Gastroesophageal sphincter (tissue), 3 donors: ENCODE data around the gene MBOAT2.

Experiments used
- POLR2A ChIP-seq, 2 donors: fragments of 450-650 bp; IDR thresholded peaks; one replicate each; pipeline ENCODE4 v1.6.1; 2017; ENCODE audit warnings: antibody characterized with exemption in 2 of 2, mild to moderate bottlenecking in 2 of 2, moderate library complexity in 1 of 2
- TF ChIP-seq, protein P1 (sequence below), 4 experiments: fragments of 200-600 bp in 2 of 4; fragments of 450-650 bp in 2 of 4; sonication (generic) in 1 of 4; IDR thresholded peaks; one replicate each; pipeline ENCODE4 v1.5.1; 2017 to 2019; ENCODE audit warnings: antibody characterized with exemption in 4 of 4, mild to moderate bottlenecking in 2 of 4, moderate library complexity in 2 of 4

DNA sequence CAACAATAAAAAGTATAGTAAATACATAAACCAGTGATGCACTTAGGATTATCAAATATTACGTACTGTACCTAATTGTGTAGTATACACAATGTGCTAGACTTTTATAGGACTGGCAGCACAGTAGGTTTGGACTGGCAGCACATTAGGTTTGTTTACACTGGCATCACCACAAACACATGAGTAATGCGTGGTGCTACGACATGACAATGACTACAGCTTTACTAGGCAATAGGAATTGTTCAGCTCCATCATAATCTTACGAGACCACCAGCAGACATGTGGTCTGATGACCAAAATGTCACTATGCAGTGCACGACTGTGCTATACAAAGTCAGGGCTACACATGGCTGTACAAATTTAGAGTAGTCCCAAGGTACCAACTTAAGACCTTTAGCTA, 2.3 kb downstream of the MBOAT2 start:
- TF ChIP-seq POLR2A (IDR thresholded peaks at IDR 0.05), result no peak
- TF ChIP-seq, protein P1, sequence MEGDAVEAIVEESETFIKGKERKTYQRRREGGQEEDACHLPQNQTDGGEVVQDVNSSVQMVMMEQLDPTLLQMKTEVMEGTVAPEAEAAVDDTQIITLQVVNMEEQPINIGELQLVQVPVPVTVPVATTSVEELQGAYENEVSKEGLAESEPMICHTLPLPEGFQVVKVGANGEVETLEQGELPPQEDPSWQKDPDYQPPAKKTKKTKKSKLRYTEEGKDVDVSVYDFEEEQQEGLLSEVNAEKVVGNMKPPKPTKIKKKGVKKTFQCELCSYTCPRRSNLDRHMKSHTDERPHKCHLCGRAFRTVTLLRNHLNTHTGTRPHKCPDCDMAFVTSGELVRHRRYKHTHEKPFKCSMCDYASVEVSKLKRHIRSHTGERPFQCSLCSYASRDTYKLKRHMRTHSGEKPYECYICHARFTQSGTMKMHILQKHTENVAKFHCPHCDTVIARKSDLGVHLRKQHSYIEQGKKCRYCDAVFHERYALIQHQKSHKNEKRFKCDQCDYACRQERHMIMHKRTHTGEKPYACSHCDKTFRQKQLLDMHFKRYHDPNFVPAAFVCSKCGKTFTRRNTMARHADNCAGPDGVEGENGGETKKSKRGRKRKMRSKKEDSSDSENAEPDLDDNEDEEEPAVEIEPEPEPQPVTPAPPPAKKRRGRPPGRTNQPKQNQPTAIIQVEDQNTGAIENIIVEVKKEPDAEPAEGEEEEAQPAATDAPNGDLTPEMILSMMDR (IDR thresholded peaks at IDR 0.05), result no peak
